MM.1S (cell line): ENCODE results near the gene BIRC6.

Experiments
- DNase-seq: peaks from one replicate; pipeline ENCODE4 v3.0.0-alpha.2; 2015
- H2AFZ ChIP-seq: fragments of 300-600 bp; sonication (generic); 2 replicates; pipeline ENCODE4 v1.6.0; 2016; ENCODE audit warnings: antibody characterized with exemption, low read length
- H3F3A ChIP-seq: fragments of 300-600 bp; sonication (generic); 2 replicates; pipeline ENCODE4 v1.6.1; 2016; ENCODE audit warnings: mild to moderate bottlenecking, antibody characterized with exemption, low read length, moderate library complexity, mixed read lengths; ENCODE audit not compliant: insufficient read depth
- H3K27ac ChIP-seq: fragments of 300-600 bp; sonication (generic); 2 replicates; pipeline ENCODE4 v1.5.1; 2016; ENCODE audit warnings: mild to moderate bottlenecking, low read length
- H3K27me3 ChIP-seq: fragments of 300-600 bp; sonication (generic); replicated peaks from 2 replicates; pipeline ENCODE4 v1.6.0; 2016; ENCODE audit warnings: low read length; ENCODE audit not compliant: insufficient read depth
- H3K36me3 ChIP-seq: fragments of 300-600 bp; sonication (generic); replicated peaks from 2 replicates; pipeline ENCODE4 v1.6.1; 2016; ENCODE audit warnings: mild to moderate bottlenecking, low read length, mixed read lengths; ENCODE audit not compliant: insufficient read depth
- H3K4me1 ChIP-seq: fragments of 300-600 bp; sonication (generic); 2 replicates; pipeline ENCODE4 v1.6.1; 2016; ENCODE audit warnings: low read length, mixed read lengths
- H3K4me2 ChIP-seq: fragments of 300-600 bp; sonication (generic); 2 replicates; pipeline ENCODE4 v1.6.0; 2016; ENCODE audit warnings: low read depth, low read length
- H3K4me3 ChIP-seq: fragments of 300-600 bp; sonication (generic); 2 replicates; pipeline ENCODE4 v1.5.1; 2016; ENCODE audit warnings: low read length, mixed read lengths
- H3K79me2 ChIP-seq: fragments of 300-600 bp; sonication (generic); 2 replicates; pipeline ENCODE4 v1.6.1; 2016; ENCODE audit warnings: mixed run types, low read length, mixed read lengths
- H3K9ac ChIP-seq: fragments of 300-600 bp; sonication (generic); 2 replicates; pipeline ENCODE4 v1.6.1; 2016; ENCODE audit warnings: low read length, mixed read lengths
- H3K9me2 ChIP-seq: fragments of 300-600 bp; sonication (generic); replicated peaks from 2 replicates; pipeline ENCODE4 v1.6.1; 2016; ENCODE audit warnings: mild to moderate bottlenecking, low read length, mixed read lengths; ENCODE audit not compliant: insufficient read depth
- H3K9me3 ChIP-seq: fragments of 300-600 bp; sonication (generic); replicated peaks from 2 replicates; pipeline ENCODE4 v1.6.1; 2016; ENCODE audit warnings: mild to moderate bottlenecking, low read length, mixed read lengths; ENCODE audit not compliant: insufficient read depth
- H4K20me1 ChIP-seq: fragments of 300-600 bp; sonication (generic); 2 replicates; pipeline ENCODE4 v1.6.1; 2016; ENCODE audit warnings: mild to moderate bottlenecking, low read length, moderate library complexity, mixed read lengths; ENCODE audit not compliant: insufficient read depth
- CTCF ChIP-seq: fragments of 300-600 bp; sonication (generic); IDR thresholded peaks from 2 replicates; pipeline ENCODE4 v1.5.1; 2016; ENCODE audit warnings: antibody characterized with exemption, low read length, mixed read lengths
- EZH2 ChIP-seq: fragments of 300-600 bp; sonication (generic); optimal IDR thresholded peaks from 2 replicates; pipeline ENCODE3; 2017; ENCODE audit warnings: low read depth, mild to moderate bottlenecking, antibody characterized with exemption, low read length, mixed read lengths
- EZH2phosphoT487 ChIP-seq: fragments of 300-600 bp; sonication (generic); IDR thresholded peaks from 2 replicates; pipeline ENCODE4 v1.6.1; 2018; ENCODE audit warnings: antibody characterized with exemption, low read length

The BIRC6 gene

GRCh38 chr2:32611366-32611765, 254.5 kb downstream of the BIRC6 start:
- Histone ChIP-seq H3K9ac (no peak overlapping the region), H3K9me3 (no peaks in the 10 kb centered on the region), H3K4me2 (no peak overlapping the region), H3K4me1 (no peaks in the 10 kb centered on the region), H4K20me1 (no peaks in the 10 kb centered on the region), H3K27me3 (no peaks in the 10 kb centered on the region), H3K9me2 (no peaks in the 10 kb centered on the region), H3F3A (no peaks in the 10 kb centered on the region), H2AFZ (no peak overlapping the region), H3K4me3 (no peak overlapping the region), H3K36me3 (no peaks in the 10 kb centered on the region; the same call in 1 of the 2 replicates), H3K79me2 (no peaks in the 10 kb centered on the region), H3K27ac (no peak overlapping the region)
- no peak for DNase-seq
- TF ChIP-seq EZH2phosphoT487 = no peak
- TF ChIP-seq CTCF = no peak
- no peak for TF ChIP-seq EZH2

- Histone ChIP-seq H3F3A (no peaks in the 10 kb centered on the region), H3K4me3 (no peak overlapping the region), H4K20me1 (no peaks in the 10 kb centered on the region), H3K4me2 (no peak overlapping the region), H3K9me2 (no peaks in the 10 kb centered on the region), H3K9me3 (no peaks in the 10 kb centered on the region), H3K27ac (no peak overlapping the region), H3K9ac (no peak overlapping the region), H3K79me2 (no peaks in the 10 kb centered on the region), H3K4me1 (no peaks in the 10 kb centered on the region), H3K27me3 (no peaks in the 10 kb centered on the region), H3K36me3 (no peaks in the 10 kb centered on the region; the same call in 1 of the 2 replicates), H2AFZ (no peak overlapping the region)
- no peak for TF ChIP-seq EZH2
- no peak for TF ChIP-seq EZH2phosphoT487
- no peak for TF ChIP-seq CTCF
- no peak for DNase-seq
Measured at GRCh38 chr2:32611771-32612170, 254.9 kb downstream of the BIRC6 start.

- Histone ChIP-seq H3K9ac (no peak overlapping the region), H3K27ac (no peak overlapping the region), H3K9me3 (no peaks in the 10 kb centered on the region), H3K9me2 (no peaks in the 10 kb centered on the region), H3K4me1 (peaks cover 3% of the 10 kb centered on the region; the same call in 1 of the 2 replicates), H3K4me2 (no peak overlapping the region), H3K36me3 (no peaks in the 10 kb centered on the region; the same call in 1 of the 2 replicates), H2AFZ (no peak overlapping the region), H4K20me1 (no peaks in the 10 kb centered on the region), H3K27me3 (no peaks in the 10 kb centered on the region), H3K79me2 (no peaks in the 10 kb centered on the region), H3F3A (no peaks in the 10 kb centered on the region), H3K4me3 (no peak overlapping the region)
- no peak for DNase-seq
- no peak for TF ChIP-seq EZH2phosphoT487
- no peak for TF ChIP-seq CTCF
- no peak for TF ChIP-seq EZH2
Measured at GRCh38 chr2:32614084-32614483, 257.3 kb downstream of the BIRC6 start.
